GM12878 (cell line): ENCODE data around the gene PSMB8. TPM values are rescaled to one million over a fixed set of nuclear protein-coding genes. Genes with fewer than 3 reads are reported as not detected.
A peak's percentile ranks its signal among the peaks of the same experiment; 100 is the strongest.

Experiments
- ATAC-seq: fragments of 200-7000 bp; cut with Tn5 transposase; 3 replicates; pipeline ENCODE4 v1.9.1; 2020; ENCODE audit warnings: mild to moderate bottlenecking, moderate library complexity
- BruUV-seq: library from RNA; stranded (reverse); fragments of 400-500 nt; replicated peaks from 2 replicates; lab custom pipeline; 2021; lab: Mats Ljungman, UMichigan
- CTCF ChIA-PET: fragments of 300-600 bp; sonication (Branson Sonifier 250); formaldehyde crosslinking; extraction: SDS; loops from one replicate; lab custom pipeline; 2021; ENCODE audit warnings: inconsistent platforms; lab: Yijun Ruan, JAX
- POLR2A ChIA-PET: fragments of 350-600 bp; formaldehyde crosslinking; extraction: SDS; loops from one replicate; lab custom pipeline; 2021; ENCODE audit warnings: inconsistent platforms; lab: Charles Lee
- RAD21 ChIA-PET: fragments of 300-600 bp; sonication (Branson Sonifier 250); formaldehyde crosslinking; loops from one replicate; lab custom pipeline; 2023; ENCODE audit warnings: antibody characterized with exemption; ENCODE audit not compliant: unreplicated experiment; lab: Charles Lee
- SMC1A ChIA-PET: fragments of 300-600 bp; sonication (Branson Sonifier 250); formaldehyde crosslinking; loops from one replicate; lab custom pipeline; 2023; ENCODE audit not compliant: unreplicated experiment, uncharacterized antibody; lab: Charles Lee
- DNase-seq: peaks from one replicate; pipeline ENCODE4 v3.0.0-alpha.2; 2011; ENCODE audit warnings: low read depth, low spot score
- FAIRE-seq: peaks from 3 replicates; lab custom pipeline; 2011; peaks lifted over from hg19 to GRCh38; lab: Jason Lieb, UNC
- H2AFZ ChIP-seq: 2 replicates; pipeline ENCODE4 v1.6.0; 2011; ENCODE audit warnings: low read depth, low read length, control low read depth; ENCODE audit not compliant: control insufficient read depth
- H3K27ac ChIP-seq: 2 replicates; pipeline ENCODE4 v1.5.1; 2011; ENCODE audit warnings: control low read depth; ENCODE audit not compliant: control insufficient read depth, insufficient read depth
- H3K27me3 ChIP-seq, 2 experiments: replicated peaks in 1 of 2; 2 replicates each; pipeline versions ENCODE4 v1.6.0 to v1.6.1; 2011; ENCODE audit warnings: low read length in 1 of 2; ENCODE audit not compliant: control insufficient read depth in 2 of 2, insufficient read depth in 2 of 2
- H3K36me3 ChIP-seq, 2 experiments: 2 replicates each; pipeline ENCODE4 v1.5.1; 2011; ENCODE audit warnings: low read length in 1 of 2; ENCODE audit not compliant: control insufficient read depth in 2 of 2, insufficient read depth in 2 of 2
- H3K4me1 ChIP-seq: 2 replicates; pipeline ENCODE4 v1.6.1; 2011; ENCODE audit warnings: mild to moderate bottlenecking, low read length, moderate library complexity, mixed read lengths; ENCODE audit not compliant: control insufficient read depth, insufficient read depth
- H3K4me2 ChIP-seq: 2 replicates; pipeline ENCODE4 v1.6.0; 2011; ENCODE audit warnings: control low read depth; ENCODE audit not compliant: control insufficient read depth, insufficient read depth
- H3K4me3 ChIP-seq: fragments of 200-600 bp; sonication (generic); 2 replicates; pipeline ENCODE4 v1.5.1; 2016
- H3K79me2 ChIP-seq: 2 replicates; pipeline ENCODE4 v1.6.0; 2011; ENCODE audit warnings: low read length; ENCODE audit not compliant: control insufficient read depth, insufficient read depth
- H3K9ac ChIP-seq: 2 replicates; pipeline ENCODE4 v1.8.0; 2011; ENCODE audit warnings: low read length, control low read depth, mixed read lengths; ENCODE audit not compliant: control insufficient read depth, insufficient read depth
- H3K9me3 ChIP-seq: replicated peaks from 3 replicates; pipeline ENCODE4 v1.5.1; 2011; ENCODE audit warnings: mild to moderate bottlenecking, low read length; ENCODE audit not compliant: control insufficient read depth, insufficient read depth
- H4K20me1 ChIP-seq: 2 replicates; pipeline ENCODE4 v1.6.0; 2011; ENCODE audit not compliant: control insufficient read depth, insufficient read depth
- ATF7 ChIP-seq: fragments of 450-650 bp; IDR thresholded peaks from 2 replicates; pipeline ENCODE4 v1.6.1; 2016; ENCODE audit warnings: low read depth, mild to moderate bottlenecking
- BCLAF1 ChIP-seq: fragments of 450-650 bp; IDR thresholded peaks from 2 replicates; pipeline ENCODE4 v1.6.1; 2017; ENCODE audit warnings: antibody characterized with exemption, mild to moderate bottlenecking, moderate library complexity
- CHD2 ChIP-seq: IDR thresholded peaks from 2 replicates; pipeline ENCODE4 v1.6.1; 2011; ENCODE audit warnings: low read depth, low read length, improper control_type of control experiment, borderline replicate concordance
- CTCF ChIP-seq, 3 experiments: IDR thresholded peaks in 2 of 3; conservative IDR thresholded peaks in 1 of 3; 2 replicates each; pipeline ENCODE4 v1.5.1; 2011; ENCODE audit warnings: low read depth in 3 of 3, low read length in 3 of 3, mild to moderate bottlenecking in 3 of 3, control low read depth in 2 of 3, moderate library complexity in 2 of 3, inconsistent platforms in 1 of 3, mixed read lengths in 1 of 3; ENCODE audit not compliant: control insufficient read depth in 2 of 3, insufficient read depth in 1 of 3; ENCODE audit errors: extremely low read depth in 1 of 3
- FOXK2 ChIP-seq: fragments of 450-650 bp; IDR thresholded peaks from 2 replicates; pipeline ENCODE4 v1.6.1; 2017; ENCODE audit warnings: mild to moderate bottlenecking, moderate library complexity
- MYC ChIP-seq: IDR thresholded peaks from 2 replicates; pipeline ENCODE4 v1.6.1; 2011; ENCODE audit warnings: mild to moderate bottlenecking, low read length, moderate library complexity, inconsistent platforms; ENCODE audit not compliant: insufficient read depth, insufficient replicate concordance, insufficient read length, severe bottlenecking
- NKRF ChIP-seq: fragments of 450-650 bp; conservative IDR thresholded peaks from 2 replicates; pipeline ENCODE4 v1.6.1; 2017; ENCODE audit warnings: mild to moderate bottlenecking, moderate library complexity
- PAX8 ChIP-seq: fragments of 450-650 bp; IDR thresholded peaks from 2 replicates; pipeline ENCODE4 v1.6.1; 2017; ENCODE audit warnings: mild to moderate bottlenecking, moderate library complexity
- POLR2A ChIP-seq: IDR thresholded peaks from 2 replicates; pipeline ENCODE4 v1.6.1; 2011; ENCODE audit warnings: low read depth, mild to moderate bottlenecking, low read length
- TCF3 ChIP-seq: IDR thresholded peaks from 2 replicates; pipeline ENCODE4 v1.6.1; 2012; ENCODE audit warnings: low read depth, mild to moderate bottlenecking, low read length, borderline replicate concordance; ENCODE audit not compliant: insufficient read depth
- USF1 ChIP-seq: IDR thresholded peaks from 2 replicates; pipeline ENCODE4 v1.6.1; 2011; ENCODE audit warnings: borderline replicate concordance, low read depth, mild to moderate bottlenecking, moderate library complexity, mixed read lengths, low read length; ENCODE audit not compliant: insufficient read depth; ENCODE audit errors: extremely low read length
- YY1 ChIP-seq: IDR thresholded peaks from 2 replicates; pipeline ENCODE4 v1.6.1; 2011; ENCODE audit warnings: low read depth, mild to moderate bottlenecking, low read length
- ZNF274 ChIP-seq: IDR thresholded peaks from one replicate; pipeline ENCODE4 v1.8.0; 2011; ENCODE audit not compliant: insufficient read length, insufficient read depth
- WGBS: methylation state at CpG from one replicate; pipeline ENCODE4 v1.1.6; 2016; ENCODE audit warnings: low lambda C conversion rate; ENCODE audit not compliant: insufficient replicate concordance, insufficient coverage; ENCODE audit errors: missing lambda C conversion rate; 5-methylcytosine and 5-hydroxymethylcytosine counted together
- in situ Hi-C: fragments of 300-500 bp; cut with MboI; formaldehyde crosslinking; loops from 9 replicates; pipeline ENCODE4 v1.14.3; 2018; ENCODE audit warnings: mixed read lengths
- intact Hi-C: fragments of 100-400 bp; cut with micrococcal nuclease; formaldehyde crosslinking; loops from one replicate; pipeline ENCODE4 v1.14.2; 2022; ENCODE audit not compliant: unreplicated experiment
- polyA plus RNA-seq, 11 experiments: library from polyadenylated mRNA; depleted of rRNA in 4 of 11; unstranded in 6 of 11; stranded (reverse) in 5 of 11; fragments of >200 nt; fragmentation: Nextera tagmentation in 4 of 11; fragmentation: Illumina TruSeq in 1 of 11; extraction: Ambion mirVana in 4 of 11; extraction: Trizol in 1 of 11; gene quantifications; 1 replicate in 1 of 11; 2 replicates in 10 of 11; pipeline versions ENCODE4 v1.2.1 to v1.2.3, GENCODE V29; 2011 to 2016; ENCODE audit warnings: inconsistent platforms in 2 of 11, missing spikeins in 2 of 11, low read depth in 1 of 11
- total RNA-seq, 4 experiments: library from RNA; depleted of rRNA in 3 of 4; stranded (reverse); fragments of >200 nt in 3 of 4; fragmentation: Illumina TruSeq in 1 of 4; extraction: Trizol in 1 of 4; gene quantifications; 2 replicates each; pipeline versions ENCODE4 v1.2.1 to v1.2.3, GENCODE V29; 2013 to 2021

Gene PSMB8
- total and polyA plus RNA-seq, 10 of the 15 experiments (the other 5 are each of a cell fraction or from before 2014, with no cell fraction given), result 304 to 557 (median 379) TPM

- H3K9ac ChIP-seq, result peak overlapping the region; percentile 99
- H3K4me1 ChIP-seq, result peaks cover 34% of the 10 kb centered on the region
- POLR2A ChIA-PET, result interaction anchor here (0.6 to 8.1 kb wide), 18 partner anchors 9 to 219 kb away, joined by 3 to 357 read pairs (median 5); partner anchors contain the start of genes BRD2, HLA-DMA, HLA-DMB and HLA-DPA1
- CTCF ChIA-PET, result interaction anchor here (0.6 to 8.0 kb wide), 19 partner anchors 9 to 440 kb away, joined by 3 to 299 read pairs (median 5); partner anchors contain the start of genes HLA-DMA, PSMB8 and TAP2
- no peak for DNase-seq
- H3K27ac ChIP-seq, result peak overlapping the region; percentile 100
- WGBS, result 0% methylated on average over 24 of the region's 24 CpGs
- in situ Hi-C loops (no loop called here), intact Hi-C loops (loop anchor here (10.0 kb wide), 1 partner anchor 250 kb away; no protein-coding TSS in a partner anchor)
- H3K79me2 ChIP-seq, result peaks cover 79% of the 10 kb centered on the region
- H3K36me3 ChIP-seq, result peaks cover 5 to 31% of the 10 kb centered on the region in 2 experiments
- ATAC-seq, result peak; percentile 47
- peak overlapping the region; percentile 92 for H3K4me2 ChIP-seq
- H3K9me3 ChIP-seq, result no peaks in the 10 kb centered on the region
- no peak for FAIRE-seq
- H3K27me3 ChIP-seq, result no peaks in the 10 kb centered on the region
- SMC1A ChIA-PET, result interaction anchor here (0.6 to 7.5 kb wide), 13 partner anchors 9 to 416 kb away, joined by 3 to 131 read pairs (median 7); partner anchors contain the start of genes PSMB8 and TAP2
- RAD21 ChIA-PET, result interaction anchor here (0.6 to 7.7 kb wide), 18 partner anchors 10 to 422 kb away, joined by 3 to 269 read pairs (median 4); partner anchors contain the start of genes HLA-DMA, HLA-DMB, HLA-DOB and PSMB8
- H2AFZ ChIP-seq, result peak overlapping the region; percentile 61
- TSS peak; percentile 80 for BruUV-seq
- H4K20me1 ChIP-seq, result no peaks in the 10 kb centered on the region
- peak overlapping the region; percentile 88 for H3K4me3 ChIP-seq
- TF ChIP-seq CTCF (IDR thresholded peaks at IDR 0.05 in 2 of 3, conservative IDR thresholded peaks at IDR 0.05 in 1 of 3; ENCODE audit: control insufficient read depth in 2 of 3, extremely low read depth in 1 of 3, insufficient read depth in 1 of 3, low read depth in 3 of 3, low read length in 3 of 3) (0 out of 6 replicates have a peak, but pooled peaks of 1 of the 3 experiments have one; percentile 4), MYC (no peak), POLR2A (0 out of 2 replicates have a peak, but pooled peaks have one; percentile 27), ZNF274 (no peak), NKRF (0 out of 2 replicates have a peak, but pooled peaks have one; percentile 12), TCF3 (0 out of 2 replicates have a peak, but pooled peaks have one; percentile 3), FOXK2 (no peak), YY1 (no peak), USF1 (no peak), ATF7 (no peak), PAX8 (no peak), BCLAF1 (no peak), CHD2 (0 out of 2 replicates have a peak, but pooled peaks have one; percentile 37)
Measured at GRCh38 chr6:32854376-32855178, 10.7 kb upstream of the PSMB8 start.
